Measurements from ENCODE around the gene MSMP. TPM values are rescaled to one million over a fixed set of nuclear protein-coding genes. Genes with fewer than 3 reads are reported as not detected.

Gene MSMP
- total RNA-seq, 1 donor from 2014 or later: not detected

GRCh38 chr9:35716230-35716629, 37.8 kb downstream of the MSMP start:
- H3K36me3 ChIP-seq (ENCODE audit: control insufficient read depth in 3 of 3, insufficient read depth in 3 of 3, low read length in 3 of 3): peaks cover 90 to 96% (median 95%) of the 10 kb centered on the region in 3 donors

GRCh38 chr9:35714579-35715252, 39.4 kb downstream of the MSMP start:
- no peak overlapping the region for H3K4me3 ChIP-seq (ENCODE audit: low read length in 3 of 3)
- peaks cover 89 to 93% (median 92%) of the 10 kb centered on the region in 3 donors for H3K36me3 ChIP-seq (ENCODE audit: control insufficient read depth in 3 of 3, insufficient read depth in 3 of 3, low read length in 3 of 3)
- H3K27ac ChIP-seq (ENCODE audit: low read depth, low read length): no peak overlapping the region
- H3K9ac ChIP-seq (ENCODE audit: low read depth in 1 of 3, low read length in 3 of 3): no peak overlapping the region
- no peaks in the 10 kb centered on the region for H3K9me3 ChIP-seq (ENCODE audit: control insufficient read depth in 3 of 3, low read length in 3 of 3)
- no peaks in the 10 kb centered on the region for H3K4me1 ChIP-seq (ENCODE audit: control insufficient read depth in 3 of 3, insufficient read depth in 3 of 3, low read length in 3 of 3)
- H3K27me3 ChIP-seq (ENCODE audit: control insufficient read depth in 3 of 3, insufficient read depth in 3 of 3, low read length in 3 of 3): no peaks in the 10 kb centered on the region

More at GRCh38 chr9:35716230-35716629, 37.8 kb downstream of the MSMP start:
- no peak overlapping the region for H3K9ac ChIP-seq (ENCODE audit: low read depth in 1 of 3, low read length in 3 of 3)
- no peaks in the 10 kb centered on the region for H3K4me1 ChIP-seq (ENCODE audit: control insufficient read depth in 3 of 3, insufficient read depth in 3 of 3, low read length in 3 of 3)
- no peak overlapping the region for H3K4me3 ChIP-seq (ENCODE audit: low read length in 3 of 3)
- H3K9me3 ChIP-seq (ENCODE audit: control insufficient read depth in 3 of 3, low read length in 3 of 3): no peaks in the 10 kb centered on the region
- no peak overlapping the region for H3K27ac ChIP-seq (ENCODE audit: low read depth, low read length)
- no peaks in the 10 kb centered on the region for H3K27me3 ChIP-seq (ENCODE audit: control insufficient read depth in 3 of 3, insufficient read depth in 3 of 3, low read length in 3 of 3)

- Histone ChIP-seq H3K27ac (ENCODE audit: low read depth, low read length) (no peak overlapping the region), H3K9ac (ENCODE audit: low read depth in 1 of 3, low read length in 3 of 3) (no peak overlapping the region), H3K9me3 (ENCODE audit: control insufficient read depth in 3 of 3, low read length in 3 of 3) (no peaks in the 10 kb centered on the region), H3K4me3 (ENCODE audit: low read length in 3 of 3) (no peak overlapping the region), H3K36me3 (ENCODE audit: control insufficient read depth in 3 of 3, insufficient read depth in 3 of 3, low read length in 3 of 3) (peaks cover 85 to 89% (median 87%) of the 10 kb centered on the region in 3 donors), H3K4me1 (ENCODE audit: control insufficient read depth in 3 of 3, insufficient read depth in 3 of 3, low read length in 3 of 3) (no peaks in the 10 kb centered on the region), H3K27me3 (ENCODE audit: control insufficient read depth in 3 of 3, insufficient read depth in 3 of 3, low read length in 3 of 3) (no peaks in the 10 kb centered on the region)
These were observed 40.0 kb downstream of the MSMP start for GRCh38 chr9:35714123-35714522.

GRCh38 chr9:35713578-35713977, 40.5 kb downstream of the MSMP start:
- H3K9me3 ChIP-seq (ENCODE audit: control insufficient read depth in 3 of 3, low read length in 3 of 3): no peaks in the 10 kb centered on the region
- H3K4me1 ChIP-seq (ENCODE audit: control insufficient read depth in 3 of 3, insufficient read depth in 3 of 3, low read length in 3 of 3): no peaks in the 10 kb centered on the region
- H3K4me3 ChIP-seq (ENCODE audit: low read length in 3 of 3): no peak overlapping the region
- no peak overlapping the region for H3K9ac ChIP-seq (ENCODE audit: low read depth in 1 of 3, low read length in 3 of 3)
- peaks cover 85 to 89% (median 85%) of the 10 kb centered on the region in 3 donors for H3K36me3 ChIP-seq (ENCODE audit: control insufficient read depth in 3 of 3, insufficient read depth in 3 of 3, low read length in 3 of 3)
- H3K27ac ChIP-seq (ENCODE audit: low read depth, low read length): no peak overlapping the region
- H3K27me3 ChIP-seq (ENCODE audit: control insufficient read depth in 3 of 3, insufficient read depth in 3 of 3, low read length in 3 of 3): no peaks in the 10 kb centered on the region

GRCh38 chr9:35712762-35713400, 41.2 kb downstream of the MSMP start:
- Histone ChIP-seq H3K27ac (ENCODE audit: low read depth, low read length) (no peak overlapping the region), H3K9me3 (ENCODE audit: control insufficient read depth in 3 of 3, low read length in 3 of 3) (no peaks in the 10 kb centered on the region), H3K4me3 (ENCODE audit: low read length in 3 of 3) (no peak overlapping the region), H3K9ac (ENCODE audit: low read depth in 1 of 3, low read length in 3 of 3) (no peak overlapping the region), H3K4me1 (ENCODE audit: control insufficient read depth in 3 of 3, insufficient read depth in 3 of 3, low read length in 3 of 3) (no peaks in the 10 kb centered on the region), H3K27me3 (ENCODE audit: control insufficient read depth in 3 of 3, insufficient read depth in 3 of 3, low read length in 3 of 3) (no peaks in the 10 kb centered on the region), H3K36me3 (ENCODE audit: control insufficient read depth in 3 of 3, insufficient read depth in 3 of 3, low read length in 3 of 3) (peaks cover 83 to 89% (median 85%) of the 10 kb centered on the region in 3 donors)

- Histone ChIP-seq H3K27me3 (ENCODE audit: control insufficient read depth in 3 of 3, insufficient read depth in 3 of 3, low read length in 3 of 3) (no peaks in the 10 kb centered on the region), H3K9me3 (ENCODE audit: control insufficient read depth in 3 of 3, low read length in 3 of 3) (no peaks in the 10 kb centered on the region), H3K27ac (ENCODE audit: low read depth, low read length) (no peak overlapping the region), H3K9ac (ENCODE audit: low read depth in 1 of 3, low read length in 3 of 3) (no peak overlapping the region), H3K4me1 (ENCODE audit: control insufficient read depth in 3 of 3, insufficient read depth in 3 of 3, low read length in 3 of 3) (no peaks in the 10 kb centered on the region), H3K36me3 (ENCODE audit: control insufficient read depth in 3 of 3, insufficient read depth in 3 of 3, low read length in 3 of 3) (peaks cover 83 to 89% (median 85%) of the 10 kb centered on the region in 3 donors), H3K4me3 (ENCODE audit: low read length in 3 of 3) (no peak overlapping the region)
These were observed 42.3 kb downstream of the MSMP start for GRCh38 chr9:35711501-35712428.

- Histone ChIP-seq H3K9me3 (ENCODE audit: control insufficient read depth in 3 of 3, low read length in 3 of 3) (no peaks in the 10 kb centered on the region), H3K36me3 (ENCODE audit: control insufficient read depth in 3 of 3, insufficient read depth in 3 of 3, low read length in 3 of 3) (peaks cover 84 to 89% (median 85%) of the 10 kb centered on the region in 3 donors), H3K4me3 (ENCODE audit: low read length in 3 of 3) (no peak overlapping the region), H3K9ac (ENCODE audit: low read depth in 1 of 3, low read length in 3 of 3) (no peak overlapping the region), H3K4me1 (ENCODE audit: control insufficient read depth in 3 of 3, insufficient read depth in 3 of 3, low read length in 3 of 3) (no peaks in the 10 kb centered on the region), H3K27ac (ENCODE audit: low read depth, low read length) (no peak overlapping the region), H3K27me3 (ENCODE audit: control insufficient read depth in 3 of 3, insufficient read depth in 3 of 3, low read length in 3 of 3) (no peaks in the 10 kb centered on the region)
These were observed 43.1 kb downstream of the MSMP start for GRCh38 chr9:35710818-35711500.

GRCh38 chr9:35708146-35708545, 45.9 kb downstream of the MSMP start:
- Histone ChIP-seq H3K9ac (ENCODE audit: low read depth in 1 of 3, low read length in 3 of 3) (no peak overlapping the region), H3K4me3 (ENCODE audit: low read length in 3 of 3) (no peak overlapping the region), H3K27me3 (ENCODE audit: control insufficient read depth in 3 of 3, insufficient read depth in 3 of 3, low read length in 3 of 3) (no peaks in the 10 kb centered on the region), H3K4me1 (ENCODE audit: control insufficient read depth in 3 of 3, insufficient read depth in 3 of 3, low read length in 3 of 3) (no peaks in the 10 kb centered on the region), H3K27ac (ENCODE audit: low read depth, low read length) (no peak overlapping the region), H3K36me3 (ENCODE audit: control insufficient read depth in 3 of 3, insufficient read depth in 3 of 3, low read length in 3 of 3) (peaks cover 86 to 92% (median 89%) of the 10 kb centered on the region in 3 donors), H3K9me3 (ENCODE audit: control insufficient read depth in 3 of 3, low read length in 3 of 3) (no peaks in the 10 kb centered on the region)

GRCh38 chr9:35706951-35707350, 47.1 kb downstream of the MSMP start:
- H3K9me3 ChIP-seq (ENCODE audit: control insufficient read depth in 3 of 3, low read length in 3 of 3): no peaks in the 10 kb centered on the region
- H3K27me3 ChIP-seq (ENCODE audit: control insufficient read depth in 3 of 3, insufficient read depth in 3 of 3, low read length in 3 of 3): no peaks in the 10 kb centered on the region
- H3K4me1 ChIP-seq (ENCODE audit: control insufficient read depth in 3 of 3, insufficient read depth in 3 of 3, low read length in 3 of 3): no peaks in the 10 kb centered on the region
- no peak overlapping the region for H3K9ac ChIP-seq (ENCODE audit: low read depth in 1 of 3, low read length in 3 of 3)
- no peak overlapping the region for H3K27ac ChIP-seq (ENCODE audit: low read depth, low read length)
- peaks cover 87 to 93% (median 88%) of the 10 kb centered on the region in 3 donors for H3K36me3 ChIP-seq (ENCODE audit: control insufficient read depth in 3 of 3, insufficient read depth in 3 of 3, low read length in 3 of 3)
- H3K4me3 ChIP-seq (ENCODE audit: low read length in 3 of 3): no peak overlapping the region

All from skeletal muscle tissue (tissue), 4 donors.